Spleen (tissue), 11 donors: ENCODE measurements around the gene ASIP. TPM values are rescaled to one million over a fixed set of nuclear protein-coding genes. Genes with fewer than 3 reads are reported as not detected.
"Not testable (repeated sequence)": the region's sequence is repeated elsewhere in the genome, so short reads cannot be mapped to it uniquely, and the experiment has no call there.

Source experiments
- DNase-seq: peaks from one replicate; pipeline ENCODE4 v3.0.0-alpha.2; 2020
- H3K27ac ChIP-seq, 8 donors: fragments of 200-600 bp; sonication (generic) in 7 of 8; 1 replicate in 4 of 8; 2 replicates in 4 of 8; pipeline versions ENCODE4 v1.5.0 to v1.8.0; 2016 to 2021; ENCODE audit warnings: inconsistent platforms in 4 of 8, mild to moderate bottlenecking in 4 of 8, moderate library complexity in 1 of 8
- H3K27me3 ChIP-seq, 7 donors: fragments of 200-600 bp; sonication (generic) in 6 of 7; replicated peaks in 1 of 7; 1 replicate in 4 of 7; 2 replicates in 3 of 7; pipeline versions ENCODE4 v1.5.0 to v1.8.0; 2016 to 2021; ENCODE audit warnings: inconsistent platforms in 3 of 7, mild to moderate bottlenecking in 1 of 7
- H3K36me3 ChIP-seq, 6 donors: fragments of 200-600 bp; sonication (generic) in 5 of 6; 1 replicate in 4 of 6; 2 replicates in 2 of 6; pipeline versions ENCODE4 v1.5.0 to v1.8.0; 2016 to 2021; ENCODE audit warnings: inconsistent platforms in 2 of 6
- H3K4me1 ChIP-seq, 6 donors: fragments of 200-600 bp; sonication (generic) in 5 of 6; 1 replicate in 3 of 6; 2 replicates in 3 of 6; pipeline versions ENCODE4 v1.5.0 to v1.8.0; 2016 to 2021; ENCODE audit warnings: inconsistent platforms in 3 of 6
- H3K4me3 ChIP-seq, 8 donors: fragments of 200-600 bp; sonication (generic) in 7 of 8; 1 replicate in 4 of 8; 2 replicates in 4 of 8; pipeline versions ENCODE4 v1.5.0 to v1.8.0; 2016 to 2021; ENCODE audit warnings: inconsistent platforms in 4 of 8, mild to moderate bottlenecking in 4 of 8, moderate library complexity in 2 of 8
- H3K9me3 ChIP-seq, 8 donors: fragments of 200-600 bp; sonication (generic) in 7 of 8; 1 replicate in 4 of 8; 2 replicates in 4 of 8; pipeline versions ENCODE4 v1.5.0 to v1.8.0; 2016 to 2021; ENCODE audit warnings: inconsistent platforms in 4 of 8
- POLR2A ChIP-seq, 3 donors: fragments of 450-650 bp; IDR thresholded peaks; one replicate each; pipeline ENCODE4 v1.5.1; 2017; ENCODE audit warnings: antibody characterized with exemption in 3 of 3, mild to moderate bottlenecking in 1 of 3
- POLR2AphosphoS5 ChIP-seq, 3 donors: sonication (generic); formaldehyde crosslinking; IDR thresholded peaks; one replicate each; pipeline ENCODE4 v1.5.1; 2017; ENCODE audit warnings: antibody characterized with exemption in 3 of 3
- WGBS, 5 donors: extraction: QIAGEN DNeasy Blood & Tissue Kit in 3 of 5; methylation state at CpG; one replicate each; pipeline versions ENCODE4 v1.1.5 to v1.1.7; 2013 to 2018; 5-methylcytosine and 5-hydroxymethylcytosine counted together
- intact Hi-C: fragments of 100-400 bp; cut with DNase I; formaldehyde crosslinking; loops from one replicate; pipeline ENCODE4 v1.15.0; 2023; ENCODE audit warnings: low total_unique reads
- polyA plus RNA-seq, 3 donors: library from polyadenylated mRNA; stranded (reverse); fragments of 200-250 nt; gene quantifications; one replicate each; pipeline ENCODE4 v1.2.1, GENCODE V29; 2013
- total RNA-seq, 7 donors: library from RNA; depleted of rRNA in 3 of 7; stranded (reverse); fragments of >200 nt in 3 of 7; fragmentation: NEBNext Ultra II Directional in 4 of 7; extraction: Animal tissue kit (Norgen Biotek cat#: 25700) in 4 of 7; gene quantifications; one replicate each; pipeline versions ENCODE4 v1.1.0 to v1.2.1, GENCODE V29; 2016 to 2021
- TF ChIP-seq, protein P1 (sequence below), 11 experiments: fragments of 200-600 bp in 7 of 11; fragments of 450-650 bp in 4 of 11; sonication (generic) in 4 of 11; IDR thresholded peaks in 8 of 11; conservative IDR thresholded peaks in 3 of 11; 1 replicate in 7 of 11; 2 replicates in 4 of 11; pipeline versions ENCODE4 v1.4.0 to v1.8.0; 2016 to 2021; ENCODE audit warnings: antibody characterized with exemption in 11 of 11, inconsistent platforms in 4 of 11, mild to moderate bottlenecking in 1 of 11
- donor health status: healthy with polysubstance abuse.
- donor health status: DM: no; HTN: no; CAD: no; lungs with moderate emphysema.
- donor health status: DM: no; HTN: no; CAD: no.
- donor health status: Bipolar disorder and iron deficiency.
- donor health status: healthy.
- donor health status: DM: no; HTN: no; CAD: no.
- donor health status: DM: yes; HTN: yes; CAD: no.

ASIP gene
- total and polyA plus RNA-seq, 10 donors = 0.63 to 2.7 (median 1.7) TPM; not detected in 7

- TF ChIP-seq, protein P1, sequence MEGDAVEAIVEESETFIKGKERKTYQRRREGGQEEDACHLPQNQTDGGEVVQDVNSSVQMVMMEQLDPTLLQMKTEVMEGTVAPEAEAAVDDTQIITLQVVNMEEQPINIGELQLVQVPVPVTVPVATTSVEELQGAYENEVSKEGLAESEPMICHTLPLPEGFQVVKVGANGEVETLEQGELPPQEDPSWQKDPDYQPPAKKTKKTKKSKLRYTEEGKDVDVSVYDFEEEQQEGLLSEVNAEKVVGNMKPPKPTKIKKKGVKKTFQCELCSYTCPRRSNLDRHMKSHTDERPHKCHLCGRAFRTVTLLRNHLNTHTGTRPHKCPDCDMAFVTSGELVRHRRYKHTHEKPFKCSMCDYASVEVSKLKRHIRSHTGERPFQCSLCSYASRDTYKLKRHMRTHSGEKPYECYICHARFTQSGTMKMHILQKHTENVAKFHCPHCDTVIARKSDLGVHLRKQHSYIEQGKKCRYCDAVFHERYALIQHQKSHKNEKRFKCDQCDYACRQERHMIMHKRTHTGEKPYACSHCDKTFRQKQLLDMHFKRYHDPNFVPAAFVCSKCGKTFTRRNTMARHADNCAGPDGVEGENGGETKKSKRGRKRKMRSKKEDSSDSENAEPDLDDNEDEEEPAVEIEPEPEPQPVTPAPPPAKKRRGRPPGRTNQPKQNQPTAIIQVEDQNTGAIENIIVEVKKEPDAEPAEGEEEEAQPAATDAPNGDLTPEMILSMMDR (IDR thresholded peaks at IDR 0.05 in 8 of 11, conservative IDR thresholded peaks at IDR 0.05 in 3 of 11) = no peak
- TF ChIP-seq POLR2AphosphoS5 (IDR thresholded peaks at IDR 0.05) (no peak), POLR2A (IDR thresholded peaks at IDR 0.05) (no peak)
- DNase-seq = no peak
- peaks cover 0 to 100% (median 74%) of the 10 kb centered on the region in 6 donors for H3K36me3 ChIP-seq
- no peaks in the 10 kb centered on the region for H3K4me1 ChIP-seq
- no peaks in the 10 kb centered on the region for H3K27me3 ChIP-seq
- no peaks in the 10 kb centered on the region for H3K9me3 ChIP-seq
- H3K27ac ChIP-seq = no peak overlapping the region
- H3K4me3 ChIP-seq = no peak overlapping the region
- intact Hi-C loops = no loop called here
- WGBS, 5 donors = 96 to 100% (median 100%) methylated on average over 1 of the region's 1 CpG
These were observed 42.6 kb downstream of the ASIP start for GRCh38 chr20:34283844-34284243.

GRCh38 chr20:34285450-34285849, 44.2 kb downstream of the ASIP start:
- H3K27me3 ChIP-seq = no peaks in the 10 kb centered on the region
- no peaks in the 10 kb centered on the region for H3K4me1 ChIP-seq
- H3K4me3 ChIP-seq = no peak overlapping the region
- no peak overlapping the region for H3K27ac ChIP-seq
- no peaks in the 10 kb centered on the region for H3K9me3 ChIP-seq
- intact Hi-C loops = no loop called here
- H3K36me3 ChIP-seq = peaks cover 0 to 100% (median 78%) of the 10 kb centered on the region in 6 donors
- TF ChIP-seq POLR2AphosphoS5 (IDR thresholded peaks at IDR 0.05) = no peak
- TF ChIP-seq POLR2A (IDR thresholded peaks at IDR 0.05) = no peak
- TF ChIP-seq, protein P1 (IDR thresholded peaks at IDR 0.05 in 8 of 11, conservative IDR thresholded peaks at IDR 0.05 in 3 of 11) = no peak
- 95 to 98% (median 96%) methylated on average over 8 to 16 of the region's 16 CpGs for WGBS, 5 donors
- no peak for DNase-seq

DNA sequence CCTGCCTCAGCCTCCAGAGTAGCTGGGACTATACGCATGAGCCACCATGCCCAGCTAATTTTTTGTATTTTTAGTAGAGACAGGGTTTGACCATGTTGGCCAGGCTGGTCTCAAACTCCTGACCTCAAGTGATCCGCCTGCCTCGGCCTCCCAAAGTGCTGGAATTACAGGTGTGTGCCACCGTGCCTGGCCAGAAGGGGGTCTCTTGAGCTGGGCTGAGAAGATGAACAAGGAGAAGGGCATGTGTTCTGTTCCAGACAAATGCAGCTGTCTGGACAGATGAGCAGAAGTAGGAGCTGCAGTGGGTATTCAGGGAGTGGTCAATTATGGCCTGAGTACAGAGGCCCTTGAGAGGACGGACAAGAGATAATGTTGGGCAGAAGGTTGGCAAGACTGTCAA, 46.3 kb downstream of the ASIP start:
- H3K9me3 ChIP-seq, H3K4me3 ChIP-seq, H3K27ac ChIP-seq, H3K4me1 ChIP-seq, H3K27me3 ChIP-seq, intact Hi-C loops, DNase-seq: not testable (repeated sequence)
- peaks cover 0 to 100% (median 77%) of the 10 kb centered on the region in 6 donors for H3K36me3 ChIP-seq
- 95 to 98% (median 97%) methylated on average over 5 of the region's 5 CpGs for WGBS, 5 donors

GRCh38 chr20:34290471-34290870, 49.2 kb downstream of the ASIP start:
- Histone ChIP-seq H3K9me3 (no peaks in the 10 kb centered on the region), H3K4me1 (peaks cover 0 to 7% (median 0%) of the 10 kb centered on the region in 6 donors), H3K4me3 (no peak overlapping the region), H3K27ac (no peak overlapping the region), H3K36me3 (peaks cover 0 to 100% (median 61%) of the 10 kb centered on the region in 6 donors), H3K27me3 (no peaks in the 10 kb centered on the region)
- WGBS, 5 donors = 96 to 100% (median 97%) methylated on average over 9 to 11 of the region's 11 CpGs
- intact Hi-C loops = no loop called here
- TF ChIP-seq POLR2AphosphoS5 (IDR thresholded peaks at IDR 0.05) = no peak
- no peak for TF ChIP-seq POLR2A (IDR thresholded peaks at IDR 0.05)
- TF ChIP-seq, protein P1 (IDR thresholded peaks at IDR 0.05 in 8 of 11, conservative IDR thresholded peaks at IDR 0.05 in 3 of 11) = no peak
- DNase-seq = no peak

DNA sequence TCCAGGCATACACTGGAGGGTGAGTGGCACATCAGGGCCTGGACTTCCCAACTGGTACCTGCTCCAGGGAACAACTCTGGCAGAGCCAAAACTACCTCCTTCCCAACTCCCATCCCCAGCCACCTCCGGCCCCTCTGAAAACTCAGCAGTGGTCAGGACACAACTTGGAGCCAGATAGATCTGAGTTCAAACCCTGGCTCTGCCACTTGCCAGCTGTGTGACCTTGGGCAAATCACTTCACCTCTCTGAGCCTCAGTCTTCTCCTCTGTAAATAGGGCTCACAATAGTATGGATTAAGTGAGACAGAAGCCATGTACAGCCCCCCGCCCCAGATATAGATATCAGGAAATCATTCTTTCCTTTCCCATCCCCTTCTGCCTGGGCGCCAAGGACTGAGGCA, 51.3 kb downstream of the ASIP start:
- no peaks in the 10 kb centered on the region for H3K9me3 ChIP-seq
- H3K4me1 ChIP-seq = peaks cover 0 to 7% (median 0%) of the 10 kb centered on the region in 6 donors
- H3K27ac ChIP-seq = no peak overlapping the region
- H3K36me3 ChIP-seq = peaks cover 0 to 82% (median 52%) of the 10 kb centered on the region in 6 donors
- no peaks in the 10 kb centered on the region for H3K27me3 ChIP-seq
- no peak for DNase-seq
- no peak overlapping the region for H3K4me3 ChIP-seq
- 97 to 100% (median 100%) methylated on average over 3 of the region's 3 CpGs for WGBS, 5 donors
- TF ChIP-seq, protein P1 (IDR thresholded peaks at IDR 0.05 in 8 of 11, conservative IDR thresholded peaks at IDR 0.05 in 3 of 11) = no peak
- TF ChIP-seq POLR2AphosphoS5 (IDR thresholded peaks at IDR 0.05) = no peak
- TF ChIP-seq POLR2A (IDR thresholded peaks at IDR 0.05) = no peak
- intact Hi-C loops = no loop called here
